ENCODE measurements around the gene LRRC47. TPM values are rescaled to one million over a fixed set of nuclear protein-coding genes. Genes with fewer than 3 reads are reported as not detected.
A peak's percentile ranks its signal among the peaks of the same experiment; 100 is the strongest.

LRRC47 gene
- total and polyA plus RNA-seq, 2 of the 13 experiments (the other 11 are each of a cell fraction or from before 2014, with no cell fraction given), result 18.3 to 52.5 TPM

DNA sequence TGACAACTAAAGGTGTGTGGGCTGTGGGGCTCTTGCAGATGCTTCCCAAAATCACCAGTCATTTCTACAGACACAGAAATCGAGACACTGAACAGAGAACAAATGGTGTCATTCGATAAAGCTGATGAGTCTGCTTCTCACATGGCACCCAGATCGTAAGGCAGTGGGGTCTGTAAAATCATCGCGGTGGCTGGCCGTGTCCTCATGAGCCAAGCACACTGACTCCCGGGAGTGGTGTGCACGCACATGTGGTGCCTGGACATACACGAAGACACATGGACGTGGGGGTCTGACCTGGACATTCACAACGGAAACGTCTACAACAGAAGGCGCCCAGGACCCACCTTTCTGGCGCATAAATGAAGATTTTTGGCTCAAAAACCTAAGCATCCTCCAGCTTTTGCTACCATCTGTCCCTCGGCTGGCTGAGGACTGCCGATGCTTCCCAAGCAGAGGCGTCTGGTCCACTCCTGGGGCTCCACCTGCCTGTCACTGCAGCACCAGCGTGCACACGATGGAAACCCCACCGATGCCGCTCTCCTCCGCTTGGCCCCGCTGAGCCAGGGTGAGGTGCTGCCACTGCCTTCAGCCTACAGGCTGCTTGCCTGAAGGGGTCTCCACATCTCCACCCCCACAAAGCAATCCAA lies 16.9 kb downstream of the LRRC47 start (continued):
- 0 out of 2 replicates have a peak, but pooled peaks have one; percentile 46 for TF ChIP-seq CCDC6 (CRISPR knock-in tag; IDR thresholded peaks at IDR 0.05)
- TF ChIP-seq, protein P1, sequence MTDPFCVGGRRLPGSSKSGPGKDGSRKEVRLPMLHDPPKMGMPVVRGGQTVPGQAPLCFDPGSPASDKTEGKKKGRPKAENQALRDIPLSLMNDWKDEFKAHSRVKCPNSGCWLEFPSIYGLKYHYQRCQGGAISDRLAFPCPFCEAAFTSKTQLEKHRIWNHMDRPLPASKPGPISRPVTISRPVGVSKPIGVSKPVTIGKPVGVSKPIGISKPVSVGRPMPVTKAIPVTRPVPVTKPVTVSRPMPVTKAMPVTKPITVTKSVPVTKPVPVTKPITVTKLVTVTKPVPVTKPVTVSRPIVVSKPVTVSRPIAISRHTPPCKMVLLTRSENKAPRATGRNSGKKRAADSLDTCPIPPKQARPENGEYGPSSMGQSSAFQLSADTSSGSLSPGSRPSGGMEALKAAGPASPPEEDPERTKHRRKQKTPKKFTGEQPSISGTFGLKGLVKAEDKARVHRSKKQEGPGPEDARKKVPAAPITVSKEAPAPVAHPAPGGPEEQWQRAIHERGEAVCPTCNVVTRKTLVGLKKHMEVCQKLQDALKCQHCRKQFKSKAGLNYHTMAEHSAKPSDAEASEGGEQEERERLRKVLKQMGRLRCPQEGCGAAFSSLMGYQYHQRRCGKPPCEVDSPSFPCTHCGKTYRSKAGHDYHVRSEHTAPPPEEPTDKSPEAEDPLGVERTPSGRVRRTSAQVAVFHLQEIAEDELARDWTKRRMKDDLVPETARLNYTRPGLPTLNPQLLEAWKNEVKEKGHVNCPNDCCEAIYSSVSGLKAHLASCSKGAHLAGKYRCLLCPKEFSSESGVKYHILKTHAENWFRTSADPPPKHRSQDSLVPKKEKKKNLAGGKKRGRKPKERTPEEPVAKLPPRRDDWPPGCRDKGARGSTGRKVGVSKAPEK (CRISPR knock-in tag; IDR thresholded peaks at IDR 0.05; ENCODE audit: borderline replicate concordance), result 0 out of 2 replicates have a peak, but pooled peaks have one; percentile 16
- TF ChIP-seq ZNF205 (CRISPR knock-in tag; IDR thresholded peaks at IDR 0.05), result no peak
- TF ChIP-seq SAFB2 (CRISPR knock-in tag; IDR thresholded peaks at IDR 0.05; ENCODE audit: borderline replicate concordance, low read depth), result 0 out of 2 replicates have a peak, but pooled peaks have one; percentile 22
- TF ChIP-seq ATRX (CRISPR knock-in tag; IDR thresholded peaks at IDR 0.05; ENCODE audit: borderline replicate concordance), result no peak
- peak; percentile 2 for TF ChIP-seq RBM39 (IDR thresholded peaks at IDR 0.05; ENCODE audit: low read depth, low read length, poor library complexity, severe bottlenecking)
- no peak for TF ChIP-seq ATM (IDR thresholded peaks at IDR 0.05; ENCODE audit: borderline replicate concordance)
- TF ChIP-seq POLR2G (IDR thresholded peaks at IDR 0.05; ENCODE audit: low read depth, low read length), result peak; percentile 62; the same call in 1 of the 2 replicates
- TF ChIP-seq, protein P2, sequence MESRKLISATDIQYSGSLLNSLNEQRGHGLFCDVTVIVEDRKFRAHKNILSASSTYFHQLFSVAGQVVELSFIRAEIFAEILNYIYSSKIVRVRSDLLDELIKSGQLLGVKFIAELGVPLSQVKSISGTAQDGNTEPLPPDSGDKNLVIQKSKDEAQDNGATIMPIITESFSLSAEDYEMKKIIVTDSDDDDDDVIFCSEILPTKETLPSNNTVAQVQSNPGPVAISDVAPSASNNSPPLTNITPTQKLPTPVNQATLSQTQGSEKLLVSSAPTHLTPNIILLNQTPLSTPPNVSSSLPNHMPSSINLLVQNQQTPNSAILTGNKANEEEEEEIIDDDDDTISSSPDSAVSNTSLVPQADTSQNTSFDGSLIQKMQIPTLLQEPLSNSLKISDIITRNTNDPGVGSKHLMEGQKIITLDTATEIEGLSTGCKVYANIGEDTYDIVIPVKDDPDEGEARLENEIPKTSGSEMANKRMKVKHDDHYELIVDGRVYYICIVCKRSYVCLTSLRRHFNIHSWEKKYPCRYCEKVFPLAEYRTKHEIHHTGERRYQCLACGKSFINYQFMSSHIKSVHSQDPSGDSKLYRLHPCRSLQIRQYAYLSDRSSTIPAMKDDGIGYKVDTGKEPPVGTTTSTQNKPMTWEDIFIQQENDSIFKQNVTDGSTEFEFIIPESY (CRISPR knock-in tag; IDR thresholded peaks at IDR 0.05), result peak; percentile 97
- TF ChIP-seq SSRP1 (CRISPR knock-in tag; IDR thresholded peaks at IDR 0.05), result peak; percentile 40; the same call in 1 of the 2 replicates
